ENCODE measurements around the gene NIPBL. TPM values are rescaled to one million over a fixed set of nuclear protein-coding genes. Genes with fewer than 3 reads are reported as not detected.
"Not testable (repeated sequence)": the region's sequence is repeated elsewhere in the genome, so short reads cannot be mapped to it uniquely, and the experiment has no call there.

NIPBL gene
- polyA plus RNA-seq, 1 of the 3 experiments (the other 2 are of a cell fraction), result 5.2 TPM

- H3K4me3 ChIP-seq (ENCODE audit: low read depth in 2 of 2, low read length in 1 of 2); H3K36me3 ChIP-seq (replicated peaks in 1 of 2; ENCODE audit: control insufficient read depth in 1 of 2, insufficient read depth in 2 of 2, low read length in 1 of 2); H3F3A ChIP-seq (replicated peaks; ENCODE audit: insufficient read depth); H3K9ac ChIP-seq; H3K9me3 ChIP-seq; H2AFZ ChIP-seq (ENCODE audit: low read depth); H3K4me2 ChIP-seq; DNase-seq; CTCF ChIA-PET; H3K4me1 ChIP-seq (ENCODE audit: control insufficient read depth in 1 of 2, insufficient read depth in 2 of 2, low read depth in 1 of 2, low read length in 1 of 2); POLR2A ChIA-PET; H4K20me1 ChIP-seq (ENCODE audit: insufficient read depth); H3K9me2 ChIP-seq; H3K79me2 ChIP-seq (ENCODE audit: insufficient read depth); H3K27ac ChIP-seq (ENCODE audit: low read depth in 2 of 2, low read length in 1 of 2): not testable (repeated sequence)
- 2% methylated on average over 3 of the region's 3 CpGs for whole genome bisulfite sequencing (ENCODE audit: low lambda C conversion rate)
- peaks cover 11% of the 10 kb centered on the region; the same call in 1 of the 2 replicates for H3K27me3 ChIP-seq (ENCODE audit: insufficient read depth)
Measured at GRCh38 chr5:36848545-36848944, 28.0 kb upstream of the NIPBL start.

GRCh38 chr5:36852903-36853302, 23.7 kb upstream of the NIPBL start:
- H3K27me3 ChIP-seq (ENCODE audit: insufficient read depth); H3K4me3 ChIP-seq (ENCODE audit: low read depth in 2 of 2, low read length in 1 of 2); H3K4me2 ChIP-seq; H3K27ac ChIP-seq (ENCODE audit: low read depth in 2 of 2, low read length in 1 of 2); H3K9ac ChIP-seq; H3K9me3 ChIP-seq; POLR2A ChIA-PET; H3F3A ChIP-seq (replicated peaks; ENCODE audit: insufficient read depth); H3K4me1 ChIP-seq (ENCODE audit: control insufficient read depth in 1 of 2, insufficient read depth in 2 of 2, low read depth in 1 of 2, low read length in 1 of 2); H3K79me2 ChIP-seq (ENCODE audit: insufficient read depth); H3K9me2 ChIP-seq; DNase-seq; H2AFZ ChIP-seq (ENCODE audit: low read depth); H3K36me3 ChIP-seq (replicated peaks in 1 of 2; ENCODE audit: control insufficient read depth in 1 of 2, insufficient read depth in 2 of 2, low read length in 1 of 2); H4K20me1 ChIP-seq (ENCODE audit: insufficient read depth); CTCF ChIA-PET: not testable (repeated sequence)
- WGBS (ENCODE audit: low lambda C conversion rate), result 49% methylated on average over 6 of the region's 6 CpGs

GRCh38 chr5:36854402-36855140, 22.0 kb upstream of the NIPBL start:
- H3F3A ChIP-seq (replicated peaks; ENCODE audit: insufficient read depth), result no peaks in the 10 kb centered on the region
- 70% methylated on average over 16 of the region's 16 CpGs for WGBS (ENCODE audit: low lambda C conversion rate)
- no peaks in the 10 kb centered on the region for H3K9me3 ChIP-seq
- no peak for TF ChIP-seq TAF1 (IDR thresholded peaks at IDR 0.05; ENCODE audit: borderline replicate concordance, low read depth, low read length)
- TF ChIP-seq YY1 (IDR thresholded peaks at IDR 0.05; ENCODE audit: low read depth), result no peak
- TF ChIP-seq REST (IDR thresholded peaks at IDR 0.05; ENCODE audit: low read depth, low read length), result no peak
- TF ChIP-seq RCOR1 (IDR thresholded peaks at IDR 0.05; ENCODE audit: low read length), result no peak
- no peak for TF ChIP-seq MXI1 (IDR thresholded peaks at IDR 0.05; ENCODE audit: low read depth, low read length)
- TF ChIP-seq SMC3 (IDR thresholded peaks at IDR 0.05; ENCODE audit: low read depth, low read length), result no peak
- no peak for TF ChIP-seq JUND (IDR thresholded peaks at IDR 0.05)
- no peak for TF ChIP-seq PBX3 (IDR thresholded peaks at IDR 0.05)
- TF ChIP-seq GABPA (IDR thresholded peaks at IDR 0.05; ENCODE audit: low read depth), result no peak
- TF ChIP-seq NRF1 (IDR thresholded peaks at IDR 0.05; ENCODE audit: low read depth, low read length), result no peak
- TF ChIP-seq FOSL2 (IDR thresholded peaks at IDR 0.05; ENCODE audit: borderline replicate concordance, low read depth), result no peak
- no peaks in the 10 kb centered on the region for H3K79me2 ChIP-seq (ENCODE audit: insufficient read depth)
- peak; percentile 4 for DNase-seq
- H3K9ac ChIP-seq, result no peak overlapping the region
- H3K4me1 ChIP-seq (ENCODE audit: control insufficient read depth in 1 of 2, insufficient read depth in 2 of 2, low read depth in 1 of 2, low read length in 1 of 2), result no peaks in the 10 kb centered on the region
- no peak overlapping the region for H3K27ac ChIP-seq (ENCODE audit: low read depth in 2 of 2, low read length in 1 of 2)
- H4K20me1 ChIP-seq (ENCODE audit: insufficient read depth), result no peaks in the 10 kb centered on the region
- no peak overlapping the region for H2AFZ ChIP-seq (ENCODE audit: low read depth)
- H3K4me2 ChIP-seq, result no peak overlapping the region
- POLR2A ChIA-PET, result no interaction called here
- H3K4me3 ChIP-seq (ENCODE audit: low read depth in 2 of 2, low read length in 1 of 2), result no peak overlapping the region
- no peaks in the 10 kb centered on the region; the same call in 1 of the 2 replicates for H3K27me3 ChIP-seq (ENCODE audit: insufficient read depth)
- H3K36me3 ChIP-seq (replicated peaks in 1 of 2; ENCODE audit: control insufficient read depth in 1 of 2, insufficient read depth in 2 of 2, low read length in 1 of 2), result no peaks in the 10 kb centered on the region
- no peaks in the 10 kb centered on the region for H3K9me2 ChIP-seq
- CTCF ChIA-PET, result interaction anchor here (1.0 to 1.2 kb wide), 3 partner anchors 11 to 16 kb away, joined by 3 to 6 read pairs (median 4); no protein-coding TSS in a partner anchor

Data from SK-N-SH (cell line).